Panc1 (cell line): Measurements from ENCODE around the gene AURKAIP1. TPM values are rescaled to one million over a fixed set of nuclear protein-coding genes. Genes with fewer than 3 reads are reported as not detected.
A peak's percentile ranks its signal among the peaks of the same experiment; 100 is the strongest.

Experiments
- ATAC-seq: fragments of 200-7000 bp; cut with Tn5 transposase; 2 replicates; pipeline ENCODE4 v1.9.1; 2020; ENCODE audit warnings: mild to moderate bottlenecking, moderate library complexity
- BruUV-seq: library from RNA; stranded (reverse); fragments of 400-500 nt; replicated peaks from 2 replicates; lab custom pipeline; 2021; lab: Mats Ljungman, UMichigan
- CTCF ChIA-PET: fragments of 300-600 bp; sonication (Branson Sonifier 250); formaldehyde crosslinking; loops from one replicate; lab custom pipeline; 2022; ENCODE audit warnings: antibody characterized with exemption; lab: Charles Lee
- POLR2A ChIA-PET: fragments of 300-600 bp; sonication (Branson Sonifier 250); formaldehyde crosslinking; loops from one replicate; lab custom pipeline; 2022; ENCODE audit warnings: antibody characterized with exemption; lab: Charles Lee
- DNase-seq: peaks from one replicate; pipeline ENCODE4 v3.0.0-alpha.2; 2010; ENCODE audit warnings: low read depth, low spot score
- H3K27ac ChIP-seq: 2 replicates; pipeline ENCODE4 v1.5.1; 2011; ENCODE audit warnings: mild to moderate bottlenecking, low read length, inconsistent platforms
- H3K27me3 ChIP-seq: fragments of 200-500 bp; sonication (Bioruptor generic); 2 replicates; pipeline ENCODE4 v1.6.0; 2014; ENCODE audit warnings: low read length, inconsistent platforms; ENCODE audit not compliant: control insufficient read depth, insufficient read depth
- H3K36me3 ChIP-seq: fragments of 200-500 bp; sonication (Bioruptor generic); 2 replicates; pipeline ENCODE4 v1.5.1; 2014; ENCODE audit warnings: inconsistent platforms, mild to moderate bottlenecking, low read length, moderate library complexity; ENCODE audit not compliant: control insufficient read depth, insufficient read depth
- H3K4me1 ChIP-seq: 2 replicates; pipeline ENCODE4 v1.5.1; 2011; ENCODE audit warnings: inconsistent platforms, mild to moderate bottlenecking, low read length, moderate library complexity; ENCODE audit not compliant: control insufficient read depth, insufficient read depth
- H3K4me3 ChIP-seq, 2 experiments: 2 replicates each; pipeline ENCODE4 v1.5.1; 2011 to 2012; ENCODE audit warnings: low read depth in 2 of 2, low read length in 2 of 2, mild to moderate bottlenecking in 2 of 2, inconsistent platforms in 1 of 2, moderate library complexity in 1 of 2
- H3K9me3 ChIP-seq: fragments of 200-500 bp; sonication (Bioruptor generic); 2 replicates; pipeline ENCODE4 v1.5.1; 2014; ENCODE audit warnings: low read depth, mild to moderate bottlenecking, inconsistent platforms, low read length, moderate library complexity; ENCODE audit not compliant: control insufficient read depth, insufficient read depth
- POLR2AphosphoS5 ChIP-seq: IDR thresholded peaks from 2 replicates; pipeline ENCODE4 v1.6.1; 2012; ENCODE audit warnings: mild to moderate bottlenecking, low read depth, low read length, moderate library complexity
- SIN3A ChIP-seq: IDR thresholded peaks from 2 replicates; pipeline ENCODE4 v1.6.1; 2012; ENCODE audit warnings: low read depth, mild to moderate bottlenecking, low read length, moderate library complexity, borderline replicate concordance; ENCODE audit not compliant: insufficient read depth
- TCF7L2 ChIP-seq: IDR thresholded peaks from 2 replicates; pipeline ENCODE4 v1.6.1; 2011; ENCODE audit warnings: mild to moderate bottlenecking, low read depth, low read length, inconsistent platforms
- in situ Hi-C: cut with HindIII; loops from 2 replicates; pipeline ENCODE4 v1.10.0; 2016; ENCODE audit warnings: low sequenced_read_pairs, low pct_unique_long_range_greater_than_20kb
- intact Hi-C: fragments of 100-400 bp; cut with micrococcal nuclease; formaldehyde crosslinking; loops from one replicate; pipeline ENCODE4 v1.10.0; 2022; ENCODE audit not compliant: unreplicated experiment
- total RNA-seq: library from RNA; stranded (reverse); gene quantifications from one replicate; pipeline ENCODE4 v1.2.1, GENCODE V29; 2021; ENCODE audit not compliant: unreplicated experiment
- TF ChIP-seq, protein P1 (sequence below): fragments of 450-650 bp; IDR thresholded peaks from 2 replicates; pipeline ENCODE4 v1.5.1; 2017; ENCODE audit warnings: mild to moderate bottlenecking

The AURKAIP1 gene
- total RNA-seq, 1 experiment from 2014 or later: 335 TPM

GRCh38 chr1:1349256-1350012 is 25.6 kb downstream of the AURKAIP1 start, which contains the start of gene DVL1:
DVL1 (minus strand) TSS chr1:1349418; CDS start chr1:1349065, 353 bp downstream.
- CTCF ChIA-PET: no interaction called here

DNA sequence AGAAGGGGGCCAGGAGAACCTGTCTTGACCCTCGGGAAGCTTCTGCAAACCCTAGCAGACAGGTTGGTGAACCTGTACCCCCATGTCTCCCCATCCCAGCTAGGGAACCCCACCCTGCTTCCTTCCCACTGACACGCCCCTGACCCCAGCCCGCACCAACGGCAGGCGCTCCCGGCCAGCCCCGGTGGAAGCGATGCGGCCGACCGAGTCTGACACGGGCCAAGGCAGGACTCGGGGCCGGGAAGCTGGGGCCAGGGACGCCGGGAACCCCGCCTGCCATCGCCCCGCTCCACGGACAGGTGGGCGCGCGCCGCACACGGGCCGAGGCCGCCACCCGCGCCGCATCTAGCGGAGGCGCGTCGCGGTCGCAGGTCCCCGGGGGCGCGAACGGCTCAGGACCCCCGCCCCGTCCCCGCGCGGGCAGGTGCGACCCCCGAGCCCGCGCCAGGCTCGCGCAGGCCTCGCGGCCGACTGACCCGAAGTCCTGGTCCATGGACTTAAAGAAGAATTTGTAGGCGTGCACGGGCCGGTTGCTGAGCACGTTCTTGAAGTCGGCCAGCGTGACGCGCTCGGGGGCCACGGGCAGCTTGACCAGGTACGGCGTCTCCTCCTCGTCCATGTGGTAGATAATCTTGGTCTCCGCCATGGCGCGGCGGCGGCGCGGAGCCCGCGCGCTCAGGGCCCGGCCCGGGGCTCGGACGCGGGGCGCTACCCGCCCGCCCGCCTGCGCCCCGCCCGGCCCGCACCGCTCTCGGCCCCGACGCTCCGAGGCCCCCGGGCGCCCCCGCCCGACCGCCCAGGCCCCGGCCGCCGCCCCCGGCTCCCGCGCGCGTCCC is 26.4 kb downstream of the AURKAIP1 start:
- ATAC-seq: peak; percentile 2
- no TSS peak for BruUV-seq
- intact Hi-C loops: no loop called here

More at GRCh38 chr1:1349256-1350012, 25.6 kb downstream of the AURKAIP1 start, which contains the start of gene DVL1:
- H3K4me1 ChIP-seq: peaks cover 57% of the 10 kb centered on the region
- ATAC-seq: peak; percentile 37
- no TSS peak for BruUV-seq
- no peak for DNase-seq
- intact Hi-C loops: no loop called here
- H3K9me3 ChIP-seq: no peaks in the 10 kb centered on the region
- H3K27me3 ChIP-seq: no peaks in the 10 kb centered on the region
- POLR2A ChIA-PET: interaction anchor here (0.6 kb wide), 1 partner anchor 155 kb away, joined by 3 read pairs; no protein-coding TSS in a partner anchor
- peak within 1 kb of the TSS; percentile 74 to 85 for H3K4me3 ChIP-seq
- TF ChIP-seq, protein P1, sequence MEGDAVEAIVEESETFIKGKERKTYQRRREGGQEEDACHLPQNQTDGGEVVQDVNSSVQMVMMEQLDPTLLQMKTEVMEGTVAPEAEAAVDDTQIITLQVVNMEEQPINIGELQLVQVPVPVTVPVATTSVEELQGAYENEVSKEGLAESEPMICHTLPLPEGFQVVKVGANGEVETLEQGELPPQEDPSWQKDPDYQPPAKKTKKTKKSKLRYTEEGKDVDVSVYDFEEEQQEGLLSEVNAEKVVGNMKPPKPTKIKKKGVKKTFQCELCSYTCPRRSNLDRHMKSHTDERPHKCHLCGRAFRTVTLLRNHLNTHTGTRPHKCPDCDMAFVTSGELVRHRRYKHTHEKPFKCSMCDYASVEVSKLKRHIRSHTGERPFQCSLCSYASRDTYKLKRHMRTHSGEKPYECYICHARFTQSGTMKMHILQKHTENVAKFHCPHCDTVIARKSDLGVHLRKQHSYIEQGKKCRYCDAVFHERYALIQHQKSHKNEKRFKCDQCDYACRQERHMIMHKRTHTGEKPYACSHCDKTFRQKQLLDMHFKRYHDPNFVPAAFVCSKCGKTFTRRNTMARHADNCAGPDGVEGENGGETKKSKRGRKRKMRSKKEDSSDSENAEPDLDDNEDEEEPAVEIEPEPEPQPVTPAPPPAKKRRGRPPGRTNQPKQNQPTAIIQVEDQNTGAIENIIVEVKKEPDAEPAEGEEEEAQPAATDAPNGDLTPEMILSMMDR: peak; percentile 79; the same call in 1 of the 2 replicates
- TF ChIP-seq TCF7L2 (no peak; the same call in 1 of the 2 replicates), POLR2AphosphoS5 (no peak; the same call in 1 of the 2 replicates)
- H3K27ac ChIP-seq: peak within 1 kb of the TSS; percentile 93
- in situ Hi-C loops: no loop called here
- H3K36me3 ChIP-seq: no peaks in the 10 kb centered on the region; the same call in 1 of the 2 replicates

More for the DNA sequence above, 26.4 kb downstream of the AURKAIP1 start:
- no peaks in the 10 kb centered on the region for H3K27me3 ChIP-seq
- no peaks in the 10 kb centered on the region for H3K9me3 ChIP-seq
- TF ChIP-seq SIN3A: peak; percentile 29; the same call in 1 of the 2 replicates
- TF ChIP-seq, protein P1: no peak
- peaks cover 60% of the 10 kb centered on the region for H3K4me1 ChIP-seq
- peak overlapping the region; percentile 93 for H3K27ac ChIP-seq
- in situ Hi-C loops: no loop called here
- no peak for DNase-seq
- no peaks in the 10 kb centered on the region; the same call in 1 of the 2 replicates for H3K36me3 ChIP-seq
- peak overlapping the region; percentile 74 to 85 for H3K4me3 ChIP-seq
- POLR2A ChIA-PET: interaction anchor here (0.5 to 0.6 kb wide), 2 partner anchors 156 to 388 kb away, joined by 3 read pairs; no protein-coding TSS in a partner anchor
- CTCF ChIA-PET: no interaction called here
